ENCODE measurements around the gene CYTH1. TPM values are rescaled to one million over a fixed set of nuclear protein-coding genes. Genes with fewer than 3 reads are reported as not detected.
"Not testable (repeated sequence)": the region's sequence is repeated elsewhere in the genome, so short reads cannot be mapped to it uniquely, and the experiment has no call there.

Gene CYTH1
- total and polyA plus RNA-seq, 5 donors from 2014 or later, result 202 to 487 (median 206) TPM

GRCh38 chr17:78674595-78675315 lies 107.3 kb downstream of the CYTH1 start:
- H3K4me1 Mint-ChIP-seq, result peaks cover 0 to 5% (median 0%) of the 10 kb centered on the region in 4 donors
- H3K4me3 Mint-ChIP-seq, result peak overlapping the region in 2 of 4 donors; percentile 10 to 35
- ATAC-seq (ENCODE audit: low read depth in 2 of 2) (no peak), DNase-seq (no peak)
- no peaks in the 10 kb centered on the region for H3K9me3 Mint-ChIP-seq
- no peaks in the 10 kb centered on the region for H3K27me3 Mint-ChIP-seq
- Histone ChIP-seq H3K4me3 (ENCODE audit: low read depth, low read length) (no peak overlapping the region), H3K4me1 (ENCODE audit: control insufficient read depth, insufficient read depth, low read length, poor library complexity, severe bottlenecking) (no peaks in the 10 kb centered on the region), H3K36me3 (ENCODE audit: control insufficient read depth, insufficient read depth, low read length) (peaks cover 80% of the 10 kb centered on the region), H3K9me3 (ENCODE audit: control insufficient read depth in 2 of 2, low read length in 2 of 2) (no peaks in the 10 kb centered on the region), H3K27me3 (ENCODE audit: control insufficient read depth, insufficient read depth, low read length) (no peaks in the 10 kb centered on the region), H3K27ac (ENCODE audit: insufficient read depth, low read length, poor library complexity, severe bottlenecking) (no peak overlapping the region)
- peak overlapping the region in 2 of 3 donors; percentile 42 to 72 for H3K27ac Mint-ChIP-seq
- peaks cover 27% of the 10 kb centered on the region for H3K36me3 Mint-ChIP-seq

GRCh38 chr17:78674156-78674555 lies 107.9 kb downstream of the CYTH1 start:
- H3K27ac Mint-ChIP-seq, result peak overlapping the region in 1 of 3 donors; percentile 72

GRCh38 chr17:78673395-78673794 lies 108.7 kb downstream of the CYTH1 start:
- Mint-ChIP-seq H3K4me3 (peak overlapping the region in 2 of 4 donors; percentile 10 to 19), H3K9me3 (no peaks in the 10 kb centered on the region), H3K4me1 (peaks cover 4 to 7% (median 7%) of the 10 kb centered on the region in 4 donors), H3K27ac (peak overlapping the region in 1 of 3 donors; percentile 72), H3K36me3 (peaks cover 23% of the 10 kb centered on the region), H3K27me3 (no peaks in the 10 kb centered on the region)
- H3K27me3 ChIP-seq (ENCODE audit: control insufficient read depth, insufficient read depth, low read length), result no peaks in the 10 kb centered on the region
- no peaks in the 10 kb centered on the region for H3K4me1 ChIP-seq (ENCODE audit: control insufficient read depth, insufficient read depth, low read length, poor library complexity, severe bottlenecking)
- ATAC-seq (ENCODE audit: low read depth in 2 of 2) (no peak), DNase-seq (no peak)
- H3K27ac ChIP-seq (ENCODE audit: insufficient read depth, low read length, poor library complexity, severe bottlenecking), result no peak overlapping the region
- peaks cover 66% of the 10 kb centered on the region for H3K36me3 ChIP-seq (ENCODE audit: control insufficient read depth, insufficient read depth, low read length)
- H3K9me3 ChIP-seq (ENCODE audit: control insufficient read depth in 2 of 2, low read length in 2 of 2), result no peaks in the 10 kb centered on the region
- no peak overlapping the region for H3K4me3 ChIP-seq (ENCODE audit: low read depth, low read length)

More at GRCh38 chr17:78674156-78674555, 107.9 kb downstream of the CYTH1 start:
- H3K9me3 ChIP-seq (ENCODE audit: control insufficient read depth in 2 of 2, low read length in 2 of 2), result no peaks in the 10 kb centered on the region
- H3K4me1 Mint-ChIP-seq, result peaks cover 0 to 7% (median under 1%) of the 10 kb centered on the region in 4 donors
- H3K4me3 Mint-ChIP-seq, result peak overlapping the region in 1 of 4 donors; percentile 19
- no peaks in the 10 kb centered on the region for H3K27me3 ChIP-seq (ENCODE audit: control insufficient read depth, insufficient read depth, low read length)
- ATAC-seq (ENCODE audit: low read depth in 2 of 2) (no peak), DNase-seq (no peak)
- H3K27ac ChIP-seq (ENCODE audit: insufficient read depth, low read length, poor library complexity, severe bottlenecking), result no peak overlapping the region
- peaks cover 74% of the 10 kb centered on the region for H3K36me3 ChIP-seq (ENCODE audit: control insufficient read depth, insufficient read depth, low read length)
- H3K4me1 ChIP-seq (ENCODE audit: control insufficient read depth, insufficient read depth, low read length, poor library complexity, severe bottlenecking), result no peaks in the 10 kb centered on the region
- H3K27me3 Mint-ChIP-seq, result no peaks in the 10 kb centered on the region
- H3K9me3 Mint-ChIP-seq, result no peaks in the 10 kb centered on the region
- H3K36me3 Mint-ChIP-seq, result peaks cover 28% of the 10 kb centered on the region
- no peak overlapping the region for H3K4me3 ChIP-seq (ENCODE audit: low read depth, low read length)

GRCh38 chr17:78672871-78673371 lies 109.2 kb downstream of the CYTH1 start:
- Histone ChIP-seq H3K27me3 (ENCODE audit: control insufficient read depth, insufficient read depth, low read length) (no peaks in the 10 kb centered on the region), H3K4me3 (ENCODE audit: low read depth, low read length) (no peak overlapping the region), H3K9me3 (ENCODE audit: control insufficient read depth in 2 of 2, low read length in 2 of 2) (no peaks in the 10 kb centered on the region), H3K4me1 (ENCODE audit: control insufficient read depth, insufficient read depth, low read length, poor library complexity, severe bottlenecking) (no peaks in the 10 kb centered on the region), H3K27ac (ENCODE audit: insufficient read depth, low read length, poor library complexity, severe bottlenecking) (no peak overlapping the region), H3K36me3 (ENCODE audit: control insufficient read depth, insufficient read depth, low read length) (peaks cover 66% of the 10 kb centered on the region)
- peak overlapping the region in 1 of 3 donors; percentile 72 for H3K27ac Mint-ChIP-seq
- DNase-seq (no peak), ATAC-seq (ENCODE audit: low read depth in 2 of 2) (no peak)
- peak overlapping the region in 1 of 4 donors; percentile 10 for H3K4me3 Mint-ChIP-seq
- peaks cover 28% of the 10 kb centered on the region for H3K36me3 Mint-ChIP-seq
- H3K9me3 Mint-ChIP-seq, result no peaks in the 10 kb centered on the region
- no peaks in the 10 kb centered on the region for H3K27me3 Mint-ChIP-seq
- H3K4me1 Mint-ChIP-seq, result peaks cover 4 to 7% (median 7%) of the 10 kb centered on the region in 4 donors

- Histone ChIP-seq H3K27ac (ENCODE audit: insufficient read depth, low read length, poor library complexity, severe bottlenecking) (no peak overlapping the region), H3K4me3 (ENCODE audit: low read depth, low read length) (no peak overlapping the region), H3K36me3 (ENCODE audit: control insufficient read depth, insufficient read depth, low read length) (peaks cover 62% of the 10 kb centered on the region), H3K4me1 (ENCODE audit: control insufficient read depth, insufficient read depth, low read length, poor library complexity, severe bottlenecking) (peaks cover 2% of the 10 kb centered on the region), H3K27me3 (ENCODE audit: control insufficient read depth, insufficient read depth, low read length) (no peaks in the 10 kb centered on the region), H3K9me3 (ENCODE audit: control insufficient read depth in 2 of 2, low read length in 2 of 2) (no peaks in the 10 kb centered on the region)
- Mint-ChIP-seq H3K9me3 (no peaks in the 10 kb centered on the region), H3K4me1 (peaks cover 7 to 14% (median 8%) of the 10 kb centered on the region in 4 donors), H3K27ac (peak overlapping the region in 2 of 3 donors; percentile 72 to 87), H3K36me3 (peaks cover 28% of the 10 kb centered on the region), H3K27me3 (no peaks in the 10 kb centered on the region), H3K4me3 (peak overlapping the region in 1 of 4 donors; percentile 12)
- DNase-seq (no peak), ATAC-seq (ENCODE audit: low read depth in 2 of 2) (no peak)
Observed at GRCh38 chr17:78672005-78672404, 110.1 kb downstream of the CYTH1 start.

GRCh38 chr17:78671726-78672001 lies 110.4 kb downstream of the CYTH1 start:
- peaks cover 58% of the 10 kb centered on the region for H3K36me3 ChIP-seq (ENCODE audit: control insufficient read depth, insufficient read depth, low read length)
- Mint-ChIP-seq H3K36me3 (peaks cover 31% of the 10 kb centered on the region), H3K27ac (peak overlapping the region in 1 of 3 donors; percentile 72)

GRCh38 chr17:78670850-78671725 lies 111.0 kb downstream of the CYTH1 start:
- H3K9me3 Mint-ChIP-seq, result no peaks in the 10 kb centered on the region
- Histone ChIP-seq H3K9me3 (ENCODE audit: control insufficient read depth in 2 of 2, low read length in 2 of 2) (no peaks in the 10 kb centered on the region), H3K4me3 (ENCODE audit: low read depth, low read length) (no peak overlapping the region), H3K4me1 (ENCODE audit: control insufficient read depth, insufficient read depth, low read length, poor library complexity, severe bottlenecking) (peaks cover 12% of the 10 kb centered on the region), H3K36me3 (ENCODE audit: control insufficient read depth, insufficient read depth, low read length) (peaks cover 53% of the 10 kb centered on the region), H3K27me3 (ENCODE audit: control insufficient read depth, insufficient read depth, low read length) (no peaks in the 10 kb centered on the region), H3K27ac (ENCODE audit: insufficient read depth, low read length, poor library complexity, severe bottlenecking) (no peak overlapping the region)
- no peak for DNase-seq
- no peak for ATAC-seq (ENCODE audit: low read depth in 2 of 2)
- H3K27ac Mint-ChIP-seq, result no peak overlapping the region
- peaks cover 35% of the 10 kb centered on the region for H3K36me3 Mint-ChIP-seq
- H3K4me1 Mint-ChIP-seq, result peaks cover 7 to 23% (median 16%) of the 10 kb centered on the region in 4 donors
- H3K4me3 Mint-ChIP-seq, result peak overlapping the region in 2 of 4 donors; percentile 29 to 36
- H3K27me3 Mint-ChIP-seq, result no peaks in the 10 kb centered on the region

More at GRCh38 chr17:78671726-78672001, 110.4 kb downstream of the CYTH1 start:
- H3K27me3 ChIP-seq (ENCODE audit: control insufficient read depth, insufficient read depth, low read length); H3K4me3 ChIP-seq (ENCODE audit: low read depth, low read length); H3K4me1 ChIP-seq (ENCODE audit: control insufficient read depth, insufficient read depth, low read length, poor library complexity, severe bottlenecking); H3K27me3 Mint-ChIP-seq; H3K9me3 Mint-ChIP-seq; ATAC-seq (ENCODE audit: low read depth in 2 of 2); DNase-seq; H3K9me3 ChIP-seq (ENCODE audit: control insufficient read depth in 2 of 2, low read length in 2 of 2); H3K27ac ChIP-seq (ENCODE audit: insufficient read depth, low read length, poor library complexity, severe bottlenecking): not testable (repeated sequence)
- Mint-ChIP-seq H3K4me1 (peaks cover 7 to 18% (median 11%) of the 10 kb centered on the region in 4 donors), H3K4me3 (peak overlapping the region in 1 of 4 donors; percentile 29)
